Measurements from ENCODE around the gene APOB. TPM values are rescaled to one million over a fixed set of nuclear protein-coding genes. Genes with fewer than 3 reads are reported as not detected.

APOB gene
- total RNA-seq, 1 donor from 2014 or later = 15.9 TPM

DNA sequence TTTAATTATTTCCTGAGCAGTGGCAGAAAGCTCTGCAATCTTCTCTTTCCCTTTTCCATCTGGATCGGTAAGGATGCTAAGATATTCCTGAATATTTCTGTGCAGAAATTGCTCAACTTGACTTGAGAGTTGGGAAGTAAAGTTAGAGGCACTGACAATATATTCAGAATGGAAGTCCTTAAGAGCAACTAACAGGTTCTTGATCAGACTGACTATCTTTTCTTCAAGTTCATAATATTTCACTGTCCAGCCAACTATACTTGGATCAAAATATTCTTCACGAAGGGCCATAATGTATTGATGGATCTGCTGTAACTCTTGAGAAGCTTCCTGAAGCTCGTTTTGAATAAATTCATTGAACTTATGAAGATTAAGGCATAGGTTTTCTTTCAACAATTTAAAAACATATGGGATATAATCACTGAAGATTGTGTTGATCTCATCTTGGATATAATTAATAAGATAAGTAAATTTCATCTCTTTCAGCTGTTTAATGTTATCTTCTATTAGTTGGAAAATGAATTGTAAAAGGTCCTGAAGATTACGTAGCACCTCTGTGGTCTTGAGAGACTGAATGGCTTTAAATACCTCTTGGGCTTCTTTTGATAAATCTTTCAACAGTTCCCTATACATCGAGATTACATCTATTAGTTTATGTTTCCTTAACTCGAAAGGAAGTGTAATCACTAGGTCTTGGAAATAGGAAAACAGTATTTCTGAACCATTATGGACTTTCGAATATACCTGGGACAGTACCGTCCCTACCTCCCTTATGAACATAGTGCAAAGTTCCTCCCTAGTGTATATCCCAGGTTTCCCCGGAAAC, 41.7 kb downstream of the APOB start:
- Mint-ChIP-seq H3K9me3 (ENCODE audit: unreplicated experiment) (no peaks in the 10 kb centered on the region), H3K27me3 (ENCODE audit: unreplicated experiment) (no peaks in the 10 kb centered on the region), H3K27ac (ENCODE audit: unreplicated experiment) (no peak overlapping the region), H3K4me1 (ENCODE audit: unreplicated experiment) (no peaks in the 10 kb centered on the region), H3K4me3 (ENCODE audit: unreplicated experiment) (no peak overlapping the region), H3K36me3 (ENCODE audit: low read depth, unreplicated experiment) (peaks cover 6% of the 10 kb centered on the region)
- TF ChIP-seq, protein P1, sequence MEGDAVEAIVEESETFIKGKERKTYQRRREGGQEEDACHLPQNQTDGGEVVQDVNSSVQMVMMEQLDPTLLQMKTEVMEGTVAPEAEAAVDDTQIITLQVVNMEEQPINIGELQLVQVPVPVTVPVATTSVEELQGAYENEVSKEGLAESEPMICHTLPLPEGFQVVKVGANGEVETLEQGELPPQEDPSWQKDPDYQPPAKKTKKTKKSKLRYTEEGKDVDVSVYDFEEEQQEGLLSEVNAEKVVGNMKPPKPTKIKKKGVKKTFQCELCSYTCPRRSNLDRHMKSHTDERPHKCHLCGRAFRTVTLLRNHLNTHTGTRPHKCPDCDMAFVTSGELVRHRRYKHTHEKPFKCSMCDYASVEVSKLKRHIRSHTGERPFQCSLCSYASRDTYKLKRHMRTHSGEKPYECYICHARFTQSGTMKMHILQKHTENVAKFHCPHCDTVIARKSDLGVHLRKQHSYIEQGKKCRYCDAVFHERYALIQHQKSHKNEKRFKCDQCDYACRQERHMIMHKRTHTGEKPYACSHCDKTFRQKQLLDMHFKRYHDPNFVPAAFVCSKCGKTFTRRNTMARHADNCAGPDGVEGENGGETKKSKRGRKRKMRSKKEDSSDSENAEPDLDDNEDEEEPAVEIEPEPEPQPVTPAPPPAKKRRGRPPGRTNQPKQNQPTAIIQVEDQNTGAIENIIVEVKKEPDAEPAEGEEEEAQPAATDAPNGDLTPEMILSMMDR (IDR thresholded peaks at IDR 0.05; ENCODE audit: unreplicated experiment) = no peak
- DNase-seq (ENCODE audit: low spot score) = no peak

DNA sequence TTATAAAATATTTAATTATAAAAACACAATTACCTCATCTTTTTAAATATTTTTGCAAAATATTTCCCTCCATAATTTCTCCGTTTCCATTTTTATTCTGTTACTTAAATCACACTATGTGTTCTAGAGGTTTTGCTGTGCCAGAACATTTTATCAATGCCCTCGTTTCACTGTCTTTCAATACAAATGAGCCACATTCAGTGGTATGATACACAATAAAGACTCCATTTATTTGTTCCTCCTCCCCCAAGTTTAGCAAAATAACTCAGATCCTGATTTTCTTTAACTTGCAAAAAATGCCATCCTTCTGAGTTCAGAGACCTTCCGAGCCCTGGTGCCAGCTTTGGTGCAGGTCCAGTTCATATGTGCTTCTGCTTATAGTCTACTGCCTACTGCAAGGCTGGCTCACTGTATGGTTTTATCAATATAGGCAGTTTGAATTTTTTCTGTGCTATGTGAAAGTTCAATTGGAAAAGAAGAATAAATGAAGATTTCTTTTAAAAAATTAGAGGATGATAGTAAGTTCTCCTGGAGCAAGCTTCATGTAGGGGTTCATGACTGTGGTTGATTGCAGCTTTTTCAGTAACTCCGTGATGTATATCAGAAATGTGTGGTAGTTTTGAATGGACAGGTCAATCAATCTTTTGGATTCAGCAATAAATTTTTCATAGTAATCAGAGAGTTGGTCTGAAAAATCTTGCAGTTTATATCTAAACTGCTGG, 42.5 kb downstream of the APOB start:
- no peak overlapping the region for H3K4me3 Mint-ChIP-seq (ENCODE audit: unreplicated experiment)
- TF ChIP-seq, protein P1 (IDR thresholded peaks at IDR 0.05; ENCODE audit: unreplicated experiment) = no peak
- no peak overlapping the region for H3K27ac Mint-ChIP-seq (ENCODE audit: unreplicated experiment)
- no peak for DNase-seq (ENCODE audit: low spot score)
- H3K9me3 Mint-ChIP-seq (ENCODE audit: unreplicated experiment) = no peaks in the 10 kb centered on the region
- peaks cover 6% of the 10 kb centered on the region for H3K36me3 Mint-ChIP-seq (ENCODE audit: low read depth, unreplicated experiment)
- H3K27me3 Mint-ChIP-seq (ENCODE audit: unreplicated experiment) = no peaks in the 10 kb centered on the region
- no peaks in the 10 kb centered on the region for H3K4me1 Mint-ChIP-seq (ENCODE audit: unreplicated experiment)

DNA sequence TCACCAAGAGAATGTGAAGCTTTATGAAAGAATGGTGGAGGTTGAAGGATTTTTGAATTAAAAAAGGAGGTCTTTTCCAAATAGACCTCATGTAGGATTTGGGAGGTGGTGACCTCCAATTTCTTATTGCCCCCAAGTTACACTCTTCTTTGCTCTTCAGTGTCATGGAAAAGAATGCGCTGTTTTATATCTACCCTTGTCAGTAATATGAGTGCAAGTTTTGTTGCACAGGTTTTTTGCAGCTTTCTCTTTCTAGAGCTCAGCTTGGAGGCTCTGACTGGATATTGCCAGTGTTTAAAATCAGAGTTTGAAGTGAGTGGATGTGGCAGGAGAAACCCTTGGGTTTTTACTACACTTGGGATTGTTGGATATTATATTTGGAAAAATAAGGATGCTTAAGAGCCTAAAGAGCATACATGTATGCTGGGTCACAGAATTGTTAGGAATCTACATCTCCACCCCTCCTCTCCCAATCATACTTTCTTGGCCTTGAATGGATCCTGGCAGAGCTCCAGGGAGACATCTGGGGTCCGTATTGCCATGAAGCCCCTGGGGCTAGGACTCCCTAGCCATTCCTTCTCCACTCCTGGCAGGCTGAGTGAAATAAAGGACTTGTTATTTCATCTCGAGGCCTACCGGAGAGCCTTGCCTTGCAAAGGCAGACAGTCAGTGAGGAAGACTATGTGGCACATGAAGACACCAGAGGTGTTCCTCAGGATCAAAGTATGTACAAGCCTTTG, 43.8 kb downstream of the APOB start:
- H3K9me3 Mint-ChIP-seq (ENCODE audit: unreplicated experiment) = no peaks in the 10 kb centered on the region

DNA sequence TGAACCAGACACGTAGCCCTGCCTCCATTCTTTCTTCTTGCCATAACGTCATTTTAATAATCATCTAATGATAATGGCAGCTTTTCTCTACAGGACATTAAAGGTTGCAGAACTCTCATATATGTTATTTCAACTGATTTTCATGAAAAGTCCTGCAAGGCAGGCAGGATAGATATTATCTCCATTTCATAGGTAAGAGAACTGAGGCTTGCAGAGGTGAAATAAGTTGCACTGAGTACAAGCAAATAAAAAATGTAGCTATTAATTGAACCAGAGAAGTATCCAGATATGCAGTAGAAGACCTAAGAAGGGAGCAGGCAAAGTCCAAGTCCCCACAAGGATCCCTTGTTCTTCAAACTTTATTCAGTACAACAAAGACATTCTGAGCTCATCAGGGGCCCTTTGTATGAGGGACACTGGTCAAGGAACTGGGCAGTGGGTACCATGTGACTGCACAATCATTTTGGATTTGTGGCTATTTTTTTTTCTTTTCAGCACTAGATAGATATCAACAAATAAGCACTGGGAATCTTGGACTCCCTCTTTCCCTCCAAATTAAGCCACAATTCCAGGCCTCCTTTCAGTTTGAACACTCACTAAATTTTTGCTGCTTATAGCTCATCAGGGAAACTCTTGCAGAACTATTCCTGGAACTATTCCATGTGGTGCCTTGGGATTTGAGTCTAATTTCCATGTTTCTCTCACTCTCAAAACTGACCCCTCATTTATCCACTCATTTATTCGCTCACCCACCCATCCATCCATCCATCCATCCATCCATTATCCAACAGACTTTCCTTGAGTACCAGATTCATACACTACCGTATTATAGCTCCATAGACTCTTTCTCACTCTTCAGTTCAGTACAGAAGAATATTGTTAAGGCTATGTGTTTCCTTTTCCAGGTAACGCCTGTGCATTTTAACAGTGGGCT, 44.6 kb downstream of the APOB start:
- Mint-ChIP-seq H3K27me3 (ENCODE audit: unreplicated experiment) (no peaks in the 10 kb centered on the region), H3K27ac (ENCODE audit: unreplicated experiment) (no peak overlapping the region), H3K9me3 (ENCODE audit: unreplicated experiment) (no peaks in the 10 kb centered on the region), H3K36me3 (ENCODE audit: low read depth, unreplicated experiment) (no peaks in the 10 kb centered on the region), H3K4me3 (ENCODE audit: unreplicated experiment) (no peak overlapping the region), H3K4me1 (ENCODE audit: unreplicated experiment) (no peaks in the 10 kb centered on the region)
- TF ChIP-seq, protein P1 (IDR thresholded peaks at IDR 0.05; ENCODE audit: unreplicated experiment) = no peak
- no peak for DNase-seq (ENCODE audit: low spot score)

More for the DNA sequence above, 43.8 kb downstream of the APOB start:
- Mint-ChIP-seq H3K27ac (ENCODE audit: unreplicated experiment) (no peak overlapping the region), H3K4me3 (ENCODE audit: unreplicated experiment) (no peak overlapping the region), H3K27me3 (ENCODE audit: unreplicated experiment) (no peaks in the 10 kb centered on the region), H3K36me3 (ENCODE audit: low read depth, unreplicated experiment) (peaks cover under 1% of the 10 kb centered on the region), H3K4me1 (ENCODE audit: unreplicated experiment) (no peaks in the 10 kb centered on the region)
- TF ChIP-seq, protein P1 (IDR thresholded peaks at IDR 0.05; ENCODE audit: unreplicated experiment) = no peak
- no peak for DNase-seq (ENCODE audit: low spot score)
